Measurements from ENCODE around the gene VWA8. TPM values are rescaled to one million over a fixed set of nuclear protein-coding genes. Genes with fewer than 3 reads are reported as not detected.

The VWA8 gene
- total RNA-seq, 1 donor, result 21.4 TPM

DNA sequence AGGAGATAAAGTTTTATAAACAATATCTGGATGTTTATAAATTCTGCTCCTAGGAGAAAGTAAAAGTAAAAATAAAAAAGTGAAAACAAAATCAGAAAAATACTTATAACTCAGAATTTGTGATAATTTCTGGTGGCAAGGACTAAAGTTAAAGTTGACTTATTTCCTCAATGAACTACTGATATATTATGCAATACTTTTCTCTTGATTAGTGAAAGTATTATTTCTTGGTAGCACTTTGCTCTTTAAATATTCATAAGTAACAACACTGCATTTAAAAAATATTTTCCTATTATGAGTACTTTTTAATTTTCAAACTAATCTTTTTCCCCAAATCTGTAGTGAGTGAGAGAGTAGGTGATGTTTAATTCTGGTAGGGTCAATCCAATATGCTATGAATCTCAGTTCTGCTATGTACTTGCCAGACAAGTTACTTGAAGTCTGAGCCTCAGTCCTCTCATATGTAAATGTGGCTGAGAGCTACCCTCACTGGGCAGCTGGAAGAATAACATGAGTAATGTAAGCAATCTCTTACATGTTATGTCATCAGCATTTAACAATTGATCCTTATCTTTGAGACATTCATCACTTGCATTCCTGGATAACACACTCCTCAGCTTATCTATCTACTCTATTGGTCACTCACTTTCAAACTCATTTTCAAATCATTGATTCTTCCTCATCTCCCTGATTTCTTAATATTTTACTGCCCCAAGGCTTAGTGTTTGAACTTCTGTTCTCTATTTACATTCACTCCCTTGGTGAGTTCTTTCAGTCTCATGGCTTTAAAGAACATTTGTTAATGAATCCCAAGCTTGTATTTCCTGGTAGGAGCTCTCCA, 264.5 kb downstream of the VWA8 start:
- H3K4me1 ChIP-seq (ENCODE audit: insufficient read depth, low read length), result peaks cover 49% of the 10 kb centered on the region
- peak overlapping the region; percentile 40 for H3K4me2 ChIP-seq (ENCODE audit: insufficient read depth, low read length)
- H3K9me3 ChIP-seq (ENCODE audit: low read depth, low read length), result no peaks in the 10 kb centered on the region
- no peaks in the 10 kb centered on the region for H3K36me3 ChIP-seq (ENCODE audit: insufficient read depth, low read length)
- no peaks in the 10 kb centered on the region for H3K27me3 ChIP-seq (ENCODE audit: insufficient read depth, low read length)
- no peaks in the 10 kb centered on the region for H4K20me1 ChIP-seq (ENCODE audit: insufficient read depth, low read length)
- TF ChIP-seq, protein P1, sequence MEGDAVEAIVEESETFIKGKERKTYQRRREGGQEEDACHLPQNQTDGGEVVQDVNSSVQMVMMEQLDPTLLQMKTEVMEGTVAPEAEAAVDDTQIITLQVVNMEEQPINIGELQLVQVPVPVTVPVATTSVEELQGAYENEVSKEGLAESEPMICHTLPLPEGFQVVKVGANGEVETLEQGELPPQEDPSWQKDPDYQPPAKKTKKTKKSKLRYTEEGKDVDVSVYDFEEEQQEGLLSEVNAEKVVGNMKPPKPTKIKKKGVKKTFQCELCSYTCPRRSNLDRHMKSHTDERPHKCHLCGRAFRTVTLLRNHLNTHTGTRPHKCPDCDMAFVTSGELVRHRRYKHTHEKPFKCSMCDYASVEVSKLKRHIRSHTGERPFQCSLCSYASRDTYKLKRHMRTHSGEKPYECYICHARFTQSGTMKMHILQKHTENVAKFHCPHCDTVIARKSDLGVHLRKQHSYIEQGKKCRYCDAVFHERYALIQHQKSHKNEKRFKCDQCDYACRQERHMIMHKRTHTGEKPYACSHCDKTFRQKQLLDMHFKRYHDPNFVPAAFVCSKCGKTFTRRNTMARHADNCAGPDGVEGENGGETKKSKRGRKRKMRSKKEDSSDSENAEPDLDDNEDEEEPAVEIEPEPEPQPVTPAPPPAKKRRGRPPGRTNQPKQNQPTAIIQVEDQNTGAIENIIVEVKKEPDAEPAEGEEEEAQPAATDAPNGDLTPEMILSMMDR (IDR thresholded peaks at IDR 0.05; ENCODE audit: extremely low read depth, low read depth, low read length), result no peak
- H2AFZ ChIP-seq (ENCODE audit: low read length), result no peak overlapping the region
- no peaks in the 10 kb centered on the region for H3K79me2 ChIP-seq (ENCODE audit: insufficient read depth, low read length)
- peak; percentile 73 for DNase-seq (ENCODE audit: insufficient read length, low spot score, missing footprints)
- H3K27ac ChIP-seq (ENCODE audit: low read depth, low read length), result peak overlapping the region; percentile 93
- no peak overlapping the region for H3K4me3 ChIP-seq (ENCODE audit: insufficient read depth, low read length)

GRCh38 chr13:41694545-41695301, 266.2 kb downstream of the VWA8 start:
- no peaks in the 10 kb centered on the region for H4K20me1 ChIP-seq (ENCODE audit: insufficient read depth, low read length)
- no peaks in the 10 kb centered on the region for H3K79me2 ChIP-seq (ENCODE audit: insufficient read depth, low read length)
- peaks cover 43% of the 10 kb centered on the region for H3K4me1 ChIP-seq (ENCODE audit: insufficient read depth, low read length)
- TF ChIP-seq, protein P1 (IDR thresholded peaks at IDR 0.05; ENCODE audit: extremely low read depth, low read depth, low read length), result no peak
- peak; percentile 69 for DNase-seq (ENCODE audit: insufficient read length, low spot score, missing footprints)
- no peaks in the 10 kb centered on the region for H3K27me3 ChIP-seq (ENCODE audit: insufficient read depth, low read length)
- peak overlapping the region; percentile 93 for H3K27ac ChIP-seq (ENCODE audit: low read depth, low read length)
- no peak overlapping the region for H2AFZ ChIP-seq (ENCODE audit: low read length)
- no peaks in the 10 kb centered on the region for H3K9me3 ChIP-seq (ENCODE audit: low read depth, low read length)
- peak overlapping the region; percentile 66 for H3K4me2 ChIP-seq (ENCODE audit: insufficient read depth, low read length)
- H3K36me3 ChIP-seq (ENCODE audit: insufficient read depth, low read length), result no peaks in the 10 kb centered on the region
- no peak overlapping the region for H3K4me3 ChIP-seq (ENCODE audit: insufficient read depth, low read length)

- no peak for DNase-seq (ENCODE audit: insufficient read length, low spot score, missing footprints)
- H3K27ac ChIP-seq (ENCODE audit: low read depth, low read length), result peak overlapping the region; percentile 93
- no peaks in the 10 kb centered on the region for H4K20me1 ChIP-seq (ENCODE audit: insufficient read depth, low read length)
- no peaks in the 10 kb centered on the region for H3K36me3 ChIP-seq (ENCODE audit: insufficient read depth, low read length)
- H3K4me2 ChIP-seq (ENCODE audit: insufficient read depth, low read length), result no peak overlapping the region
- H3K4me1 ChIP-seq (ENCODE audit: insufficient read depth, low read length), result peaks cover 43% of the 10 kb centered on the region
- H3K27me3 ChIP-seq (ENCODE audit: insufficient read depth, low read length), result no peaks in the 10 kb centered on the region
- no peaks in the 10 kb centered on the region for H3K9me3 ChIP-seq (ENCODE audit: low read depth, low read length)
- no peak overlapping the region for H2AFZ ChIP-seq (ENCODE audit: low read length)
- H3K79me2 ChIP-seq (ENCODE audit: insufficient read depth, low read length), result no peaks in the 10 kb centered on the region
- TF ChIP-seq, protein P1 (IDR thresholded peaks at IDR 0.05; ENCODE audit: extremely low read depth, low read depth, low read length), result no peak
- no peak overlapping the region for H3K4me3 ChIP-seq (ENCODE audit: insufficient read depth, low read length)
Observed at GRCh38 chr13:41693434-41693833, 267.5 kb downstream of the VWA8 start.

DNA sequence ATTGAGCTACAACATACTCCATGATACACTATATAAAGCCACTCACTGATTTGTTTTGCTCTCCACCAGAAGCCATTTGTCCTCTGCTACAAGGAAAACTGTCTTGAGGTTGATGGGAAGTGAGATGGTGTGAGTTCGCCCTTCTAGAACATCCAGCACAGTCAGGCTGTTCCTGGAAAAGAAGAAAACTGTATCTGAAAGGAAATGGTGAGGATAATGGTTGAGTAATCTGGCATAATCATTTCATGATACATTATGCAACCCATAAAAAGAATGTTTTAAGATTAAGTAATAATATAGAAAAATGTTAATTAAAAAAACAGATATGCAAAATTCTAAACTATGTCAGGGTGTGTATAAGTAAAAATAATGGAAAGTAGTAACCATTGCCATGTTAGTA, 269.6 kb downstream of the VWA8 start:
- H3K9me3 ChIP-seq (ENCODE audit: low read depth, low read length), result no peaks in the 10 kb centered on the region
- H3K79me2 ChIP-seq (ENCODE audit: insufficient read depth, low read length), result no peaks in the 10 kb centered on the region
- H3K27me3 ChIP-seq (ENCODE audit: insufficient read depth, low read length), result no peaks in the 10 kb centered on the region
- TF ChIP-seq, protein P1 (IDR thresholded peaks at IDR 0.05; ENCODE audit: extremely low read depth, low read depth, low read length), result no peak
- H3K4me1 ChIP-seq (ENCODE audit: insufficient read depth, low read length), result peaks cover 33% of the 10 kb centered on the region
- no peak for DNase-seq (ENCODE audit: insufficient read length, low spot score, missing footprints)
- no peaks in the 10 kb centered on the region for H4K20me1 ChIP-seq (ENCODE audit: insufficient read depth, low read length)
- H3K4me2 ChIP-seq (ENCODE audit: insufficient read depth, low read length), result no peak overlapping the region
- no peak overlapping the region for H3K27ac ChIP-seq (ENCODE audit: low read depth, low read length)
- H3K4me3 ChIP-seq (ENCODE audit: insufficient read depth, low read length), result no peak overlapping the region
- H2AFZ ChIP-seq (ENCODE audit: low read length), result peak overlapping the region; percentile 25
- H3K36me3 ChIP-seq (ENCODE audit: insufficient read depth, low read length), result no peaks in the 10 kb centered on the region
